GM21723 (cell line): ENCODE measurements around the gene PHF19.

Experiments
- ATAC-seq: cut with Tn5 transposase; IDR thresholded peaks from one replicate; pipeline ENCODE4 v1.9.1; 2021; ENCODE audit warnings: mild to moderate bottlenecking, moderate library complexity; ENCODE audit not compliant: unreplicated experiment

The PHF19 gene

DNA sequence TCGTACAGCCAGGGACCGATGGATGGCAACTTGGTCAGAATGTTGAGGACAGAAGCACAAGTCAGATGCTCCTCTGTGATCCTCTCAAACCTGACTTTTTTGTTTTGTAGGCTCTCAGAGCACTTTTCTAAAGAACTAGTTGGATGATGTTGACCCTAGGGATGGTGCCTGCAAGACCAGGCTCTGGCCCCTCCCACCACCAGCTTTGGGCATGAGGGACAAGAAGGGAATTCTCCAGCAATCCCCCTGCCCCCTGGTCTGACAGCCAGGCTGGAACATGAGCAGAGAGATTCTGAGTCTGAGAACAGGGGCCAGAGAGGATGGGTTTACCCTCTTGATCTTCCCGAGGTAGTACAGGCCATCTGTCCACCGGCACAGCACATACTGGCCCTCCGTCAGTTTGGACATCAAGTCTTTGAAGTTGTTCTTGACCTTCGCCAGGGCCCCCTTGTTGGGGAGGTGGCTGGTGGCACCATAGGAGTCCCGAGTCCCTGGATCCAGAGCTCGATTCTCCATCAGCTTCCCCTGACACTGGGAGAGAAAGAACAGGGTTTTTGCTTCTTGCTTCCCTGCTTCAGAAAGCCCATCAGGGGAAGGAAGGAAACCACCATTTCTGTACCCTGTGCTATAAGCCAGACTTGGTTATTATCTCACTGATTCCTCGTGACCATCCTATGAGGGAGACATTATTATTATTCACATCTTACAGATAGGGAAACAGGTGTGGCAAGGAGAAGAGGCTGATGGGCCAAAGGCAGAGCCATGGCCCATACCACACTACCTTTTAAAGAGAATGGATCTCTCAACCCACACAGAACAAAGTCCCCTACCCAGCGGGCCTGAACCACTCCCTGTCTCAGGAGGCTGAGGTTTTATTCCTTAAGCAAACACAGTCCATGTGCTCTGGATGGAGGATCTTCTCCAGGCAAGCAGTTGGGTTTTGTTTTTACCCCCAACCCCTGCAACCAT is 2.5 kb downstream of the PHF19 start:
- ATAC-seq: no peak

- no peak for ATAC-seq
Observed at GRCh38 chr9:120873512-120873911, 3.5 kb downstream of the PHF19 start.

- no peak for ATAC-seq
Observed at GRCh38 chr9:120872791-120873502, 4.0 kb downstream of the PHF19 start.

DNA sequence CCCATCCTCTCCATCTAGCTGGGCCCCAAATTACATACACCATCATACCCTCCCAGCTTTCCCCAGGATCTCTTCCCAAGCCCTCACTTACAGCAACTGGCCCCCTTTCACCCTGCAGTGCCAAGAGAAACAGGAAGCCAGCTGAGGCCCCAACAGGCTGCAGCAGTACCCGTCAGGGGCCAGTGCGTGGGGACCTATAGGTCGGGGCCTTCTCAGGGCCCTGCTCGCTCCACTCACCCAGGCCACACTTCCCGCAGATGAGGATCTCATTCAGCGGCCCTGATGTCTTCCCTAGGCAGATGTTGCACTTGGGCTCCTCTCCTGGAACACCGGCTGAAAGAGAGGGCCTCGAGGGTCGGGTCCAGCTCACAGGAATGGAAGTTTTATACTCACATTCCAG is 6.8 kb downstream of the PHF19 start:
- ATAC-seq: no peak

DNA sequence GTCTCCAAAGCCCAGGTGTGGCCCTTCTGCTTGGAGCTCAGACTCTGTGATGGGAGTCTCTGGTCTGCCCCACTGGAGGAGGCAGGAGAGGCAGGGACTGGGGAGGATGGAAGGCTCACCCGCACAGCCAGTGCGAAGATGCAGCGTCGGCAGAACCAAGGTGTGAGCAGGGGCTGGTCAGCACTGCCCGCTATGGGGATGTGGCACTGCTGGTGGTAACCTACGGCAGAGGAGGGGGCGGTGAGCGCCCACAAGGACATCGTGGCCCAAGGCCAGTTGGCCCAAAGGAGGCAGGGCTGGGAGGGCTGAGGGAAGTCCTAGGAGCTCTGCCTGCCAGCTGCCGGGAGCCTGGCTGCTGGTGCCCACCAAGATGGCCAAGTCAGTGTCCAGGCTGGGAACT is 7.3 kb downstream of the PHF19 start:
- no peak for ATAC-seq

DNA sequence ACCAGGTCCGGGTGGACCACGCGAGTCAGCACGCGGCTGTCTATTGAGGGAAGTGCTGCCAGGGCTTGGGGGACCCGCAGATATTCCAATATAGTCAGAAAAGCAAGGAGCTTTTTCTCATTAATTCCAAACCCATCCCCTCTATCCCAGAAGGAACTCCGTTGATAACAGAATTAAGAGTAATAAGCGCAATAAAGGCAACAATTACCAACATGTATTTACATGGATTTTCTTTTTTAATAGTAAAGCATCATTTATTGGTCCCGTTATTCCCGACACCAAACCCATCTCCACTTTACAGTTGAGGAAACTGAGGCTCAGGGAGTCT is 7.7 kb downstream of the PHF19 start:
- no peak for ATAC-seq

GRCh38 chr9:120868676-120869359 is 8.2 kb downstream of the PHF19 start:
- peak; percentile 82 for ATAC-seq

GRCh38 chr9:120868339-120868675 is 8.7 kb downstream of the PHF19 start:
- ATAC-seq: no peak

GRCh38 chr9:120867676-120868338 is 9.2 kb downstream of the PHF19 start:
- no peak for ATAC-seq

- no peak for ATAC-seq
Observed at GRCh38 chr9:120866651-120867050, 10.3 kb downstream of the PHF19 start.

DNA sequence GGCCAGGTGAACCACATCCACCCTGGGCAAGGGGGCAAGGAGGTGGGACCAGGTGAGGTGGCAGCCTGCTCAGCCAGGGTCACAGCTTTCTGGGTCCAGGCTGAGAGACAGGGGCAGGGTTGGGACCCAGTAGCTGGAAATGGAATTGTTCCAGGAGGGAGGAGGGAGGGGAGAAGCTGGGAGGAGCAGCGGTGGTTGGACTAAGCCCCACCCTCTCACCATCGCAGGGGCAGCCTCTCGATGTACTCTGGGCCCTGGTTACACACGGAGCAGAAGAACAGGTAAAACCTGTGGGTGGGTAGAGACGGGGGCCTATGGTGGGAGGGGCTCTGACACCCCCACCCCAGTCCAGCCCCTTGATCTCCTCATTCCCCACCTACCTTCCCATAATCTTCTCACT is 11.2 kb downstream of the PHF19 start:
- no peak for ATAC-seq

DNA sequence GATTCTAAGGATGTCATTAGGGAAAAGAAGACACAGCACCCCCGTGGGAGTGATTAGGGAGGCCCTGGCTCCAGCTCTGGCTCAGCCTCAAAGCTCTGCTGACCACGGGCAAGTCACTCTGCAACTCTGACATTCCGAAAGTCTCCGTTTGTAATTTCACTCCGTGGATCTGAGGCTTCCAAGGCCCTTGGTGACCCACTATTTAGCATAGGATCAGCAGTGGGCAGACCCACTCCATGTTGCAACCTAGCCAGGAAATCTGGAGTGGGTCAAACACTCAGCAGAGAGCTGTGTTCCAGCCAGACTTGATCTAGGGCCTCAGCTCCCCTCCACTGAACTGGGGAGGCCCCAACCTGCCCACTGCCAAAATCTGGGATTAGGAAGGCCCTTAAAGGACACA is 11.8 kb downstream of the PHF19 start:
- no peak for ATAC-seq

DNA sequence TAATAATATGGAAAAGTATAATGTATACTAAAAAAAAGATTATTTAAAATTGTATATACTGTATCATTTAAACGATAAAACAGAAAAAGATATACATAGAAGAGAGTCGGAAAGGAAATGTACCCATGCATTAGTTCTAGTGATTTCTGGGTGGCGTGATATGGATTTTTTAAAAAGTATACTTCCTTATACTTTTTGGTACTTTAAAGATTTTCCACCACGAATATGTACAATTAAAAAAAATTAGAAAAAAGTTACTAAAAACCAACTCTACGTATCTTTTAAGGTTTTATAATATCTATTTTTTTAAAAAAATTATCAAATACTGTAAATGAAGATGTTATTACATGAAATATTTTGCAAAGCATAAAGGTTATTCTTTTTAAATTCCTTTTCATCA is 12.3 kb downstream of the PHF19 start:
- no peak for ATAC-seq

- ATAC-seq: no peak
Observed at GRCh38 chr9:120863833-120864232, 13.2 kb downstream of the PHF19 start.

DNA sequence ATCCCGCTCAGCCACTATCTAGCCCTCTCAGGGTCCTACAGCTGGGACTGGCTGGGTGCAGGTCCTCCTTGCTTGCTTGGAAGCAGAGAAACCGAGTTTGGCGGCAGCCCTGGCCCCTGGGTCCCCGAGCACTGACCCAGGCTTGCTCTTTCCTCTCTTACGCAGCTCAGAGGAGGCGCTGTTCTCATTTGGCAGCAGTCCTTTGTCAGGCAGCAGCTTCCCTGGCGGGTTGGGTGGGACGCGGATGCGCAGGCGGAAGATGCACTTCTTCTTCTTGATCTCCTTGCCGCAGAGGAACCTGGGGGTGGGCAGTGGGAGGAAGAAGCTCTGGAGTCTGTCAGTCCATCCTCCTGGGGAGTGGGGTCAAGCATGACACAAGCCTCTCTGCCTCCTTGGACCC is 14.5 kb downstream of the PHF19 start:
- no peak for ATAC-seq

DNA sequence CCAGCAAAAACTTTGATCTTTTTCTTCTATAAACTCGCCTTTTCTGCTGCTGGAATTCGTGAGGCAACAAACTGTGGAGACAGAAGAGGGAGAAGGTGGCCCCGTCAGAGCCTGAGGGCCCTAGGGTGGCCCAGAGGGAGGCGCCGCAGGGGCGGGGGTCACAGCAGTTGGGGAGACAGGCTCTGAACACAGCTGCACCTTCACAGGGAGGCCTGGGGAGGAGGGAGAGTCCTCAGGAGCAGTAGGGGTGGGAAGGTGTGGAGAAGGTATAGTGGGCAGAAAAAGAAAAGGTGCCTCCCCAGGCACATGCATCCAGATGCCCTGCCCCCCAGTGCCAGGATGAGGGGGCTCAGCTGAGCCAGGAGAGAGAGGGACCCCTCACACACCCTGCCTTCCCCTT is 15.1 kb downstream of the PHF19 start:
- no peak for ATAC-seq

GRCh38 chr9:120860083-120860482 is 16.9 kb downstream of the PHF19 start:
- ATAC-seq: no peak

DNA sequence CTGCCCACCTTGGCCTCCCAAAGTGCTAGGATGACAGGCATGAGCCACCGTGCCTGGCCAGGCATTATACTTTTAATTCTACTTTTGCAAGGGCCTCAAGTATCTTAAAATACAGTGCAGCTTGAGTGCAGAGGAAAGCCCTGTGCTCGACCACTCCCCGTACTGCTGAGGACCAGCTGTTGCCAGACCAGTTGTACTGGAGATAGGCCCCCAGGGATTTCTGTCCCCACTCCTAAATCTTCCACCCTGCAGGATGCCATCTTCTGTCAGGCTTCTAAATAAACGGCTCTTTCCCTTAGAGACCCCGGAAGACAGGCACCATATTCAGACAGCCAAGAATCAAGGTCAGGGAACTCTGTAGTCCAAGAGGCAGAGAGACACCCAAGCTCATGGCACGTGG is 17.6 kb downstream of the PHF19 start:
- no peak for ATAC-seq

GRCh38 chr9:120857902-120858301 is 19.1 kb downstream of the PHF19 start:
- no peak for ATAC-seq

DNA sequence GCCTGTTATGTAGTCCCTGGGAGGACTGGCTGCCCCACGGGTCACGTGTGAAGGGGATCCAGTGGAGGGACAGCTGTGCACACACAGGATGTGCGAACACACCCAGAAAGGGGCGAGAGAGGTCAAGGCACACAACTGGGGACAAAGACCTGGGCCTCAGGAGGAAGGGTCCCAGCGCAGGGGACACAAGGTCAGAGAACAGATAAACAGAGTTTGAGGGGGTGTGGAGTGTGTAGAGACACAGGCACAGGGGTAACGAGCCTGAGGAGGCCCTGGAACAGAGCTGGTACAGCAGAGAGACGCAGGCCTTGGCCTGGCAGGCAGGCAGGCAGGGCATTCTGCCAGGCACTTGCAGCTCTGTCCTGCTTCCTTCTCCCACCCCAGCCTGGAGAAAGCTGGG is 19.5 kb downstream of the PHF19 start:
- no peak for ATAC-seq

GRCh38 chr9:120856700-120857099 is 20.3 kb downstream of the PHF19 start:
- no peak for ATAC-seq
